CD4-positive, alpha-beta T cell (primary cell): ENCODE results near the gene BCL2. TPM values are rescaled to one million over a fixed set of nuclear protein-coding genes. Genes with fewer than 3 reads are reported as not detected.
A peak's percentile ranks its signal among the peaks of the same experiment; 100 is the strongest.

Experiments
- ATAC-seq: fragments of 200-7000 bp; cut with Tn5 transposase; one replicate; pipeline ENCODE4 v1.10.0; 2022; ENCODE audit warnings: mild to moderate bottlenecking; ENCODE audit not compliant: poor library complexity
- CTCF ChIA-PET: fragments of 350-600 bp; sonication (Branson Sonifier 250); formaldehyde crosslinking; loops from one replicate; lab custom pipeline; 2021; ENCODE audit warnings: antibody characterized with exemption, inconsistent platforms; lab: Charles Lee
- POLR2A ChIA-PET: fragments of 350-600 bp; sonication (Branson Sonifier 250); formaldehyde crosslinking; loops from one replicate; lab custom pipeline; 2021; ENCODE audit warnings: antibody characterized with exemption, inconsistent platforms; lab: Charles Lee
- DNase-seq, 14 experiments: peaks; one replicate each; pipeline ENCODE4 v3.0.0-alpha.2; 2013 to 2020; ENCODE audit warnings: mixed read lengths in 2 of 14
- H3K27ac ChIP-seq, 2 donors: one replicate each; pipeline versions ENCODE4 v1.5.1 to v1.7.0; 2013; ENCODE audit warnings: low read length in 2 of 2, low read depth in 1 of 2, mild to moderate bottlenecking in 1 of 2
- H3K27me3 ChIP-seq, 2 experiments: 1 replicate in 1 of 2; 2 replicates in 1 of 2; pipeline versions ENCODE4 v1.6.1 to v1.7.0; 2013; ENCODE audit warnings: low read length in 2 of 2, control low read depth in 1 of 2, mild to moderate bottlenecking in 1 of 2, moderate library complexity in 1 of 2; ENCODE audit not compliant: insufficient read depth in 2 of 2, control insufficient read depth in 1 of 2
- H3K36me3 ChIP-seq: one replicate; pipeline ENCODE4 v1.6.1; 2013; ENCODE audit warnings: low read length, control low read depth; ENCODE audit not compliant: insufficient read depth
- H3K4me1 ChIP-seq: one replicate; pipeline ENCODE4 v1.6.1; 2013; ENCODE audit warnings: low read length, control low read depth; ENCODE audit not compliant: insufficient read depth
- H3K4me3 ChIP-seq: one replicate; pipeline ENCODE4 v1.5.1; 2013; ENCODE audit warnings: mild to moderate bottlenecking, low read length, moderate library complexity
- H3K9me3 ChIP-seq, 2 experiments: 1 replicate in 1 of 2; 2 replicates in 1 of 2; pipeline versions ENCODE4 v1.6.1 to v1.7.0; 2013; ENCODE audit warnings: low read length in 2 of 2, mild to moderate bottlenecking in 2 of 2, control low read depth in 1 of 2, moderate library complexity in 1 of 2; ENCODE audit not compliant: control insufficient read depth in 1 of 2, insufficient read depth in 1 of 2
- H3K27ac Mint-ChIP-seq: one replicate; pipeline ENCODE4 v1.8.0; 2020; ENCODE audit warnings: mixed read lengths
- H3K27me3 Mint-ChIP-seq: one replicate; pipeline ENCODE4 v1.8.0; 2021; ENCODE audit warnings: mixed read lengths
- H3K36me3 Mint-ChIP-seq: one replicate; pipeline ENCODE4 v1.8.0; 2021; ENCODE audit warnings: low read depth, mixed read lengths
- H3K4me1 Mint-ChIP-seq: one replicate; pipeline ENCODE4 v1.8.0; 2021; ENCODE audit warnings: low read depth, mixed read lengths
- H3K4me3 Mint-ChIP-seq: one replicate; pipeline ENCODE4 v1.8.0; 2020; ENCODE audit warnings: mild to moderate bottlenecking, mixed read lengths
- H3K9me3 Mint-ChIP-seq: one replicate; pipeline ENCODE4 v1.8.0; 2020; ENCODE audit warnings: mixed read lengths
- intact Hi-C, 2 experiments: fragments of 100-400 bp; cut with DNase I in 1 of 2; cut with micrococcal nuclease in 1 of 2; formaldehyde crosslinking; loops; one replicate each; pipeline versions ENCODE4 v1.15.1 to v1.9.0; 2023 to 2025; cut with DNase I, micrococcal nuclease
- total RNA-seq, 174 experiments: library from RNA in 2 of 174; stranded (reverse) in 2 of 174; gene quantifications; one replicate each; pipeline ENCODE4 v1.2.3 and lab custom pipeline; 2021 to 2026
- TF ChIP-seq, protein P1 (sequence below): fragments of 200-600 bp; IDR thresholded peaks from one replicate; pipeline ENCODE4 v1.8.0; 2022; ENCODE audit warnings: antibody characterized with exemption, mild to moderate bottlenecking

BCL2 gene
- total RNA-seq, 2 experiments from 2014 or later, result 40.1 to 40.3 TPM

DNA sequence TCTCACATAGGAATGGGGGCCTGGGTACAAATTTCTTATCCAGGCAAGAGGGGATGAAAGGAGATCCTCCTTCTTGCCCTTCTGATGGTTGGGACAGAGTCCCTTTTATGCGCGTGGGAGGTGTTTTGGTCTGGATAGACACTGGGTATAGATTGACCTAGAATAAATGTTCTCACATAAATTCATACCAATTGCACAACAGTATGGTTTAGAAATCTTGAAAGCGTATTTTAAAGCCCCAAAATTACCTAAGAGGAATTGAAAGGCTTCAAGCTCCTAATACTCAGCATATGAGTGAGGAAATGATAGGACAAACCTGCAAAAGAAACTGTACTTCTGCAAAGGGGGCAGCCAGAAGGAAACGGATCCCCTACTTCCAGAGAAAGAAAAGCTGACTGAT is 2.6 kb upstream of the BCL2 start:
- Histone ChIP-seq H3K4me1 (peaks cover 17% of the 10 kb centered on the region), H3K27ac (no peak overlapping the region), H3K27me3 (no peaks in the 10 kb centered on the region), H3K9me3 (no peaks in the 10 kb centered on the region), H3K36me3 (no peaks in the 10 kb centered on the region), H3K4me3 (no peak overlapping the region)
- Mint-ChIP-seq H3K36me3 (peaks cover 26% of the 10 kb centered on the region), H3K4me1 (peaks cover 36% of the 10 kb centered on the region), H3K27me3 (no peaks in the 10 kb centered on the region), H3K4me3 (peak overlapping the region; percentile 76), H3K9me3 (no peaks in the 10 kb centered on the region), H3K27ac (peak overlapping the region; percentile 95)
- ChIA-PET CTCF (interaction anchor here (0.6 to 2.6 kb wide), 9 partner anchors 117 to 306 kb away, joined by 3 to 36 read pairs (median 8); no protein-coding TSS in a partner anchor), POLR2A (interaction anchor here (1.5 to 3.8 kb wide), 2 partner anchors 168 to 189 kb away, joined by 3 to 23 read pairs; no protein-coding TSS in a partner anchor)
- ATAC-seq (no peak), DNase-seq (no peak)
- intact Hi-C loops, result loop anchor here (5.0 to 10.0 kb wide), 2 partner anchors 115 to 607 kb away; partner anchors contain the start of gene PHLPP1 (in 2 of the 2)
- TF ChIP-seq, protein P1, sequence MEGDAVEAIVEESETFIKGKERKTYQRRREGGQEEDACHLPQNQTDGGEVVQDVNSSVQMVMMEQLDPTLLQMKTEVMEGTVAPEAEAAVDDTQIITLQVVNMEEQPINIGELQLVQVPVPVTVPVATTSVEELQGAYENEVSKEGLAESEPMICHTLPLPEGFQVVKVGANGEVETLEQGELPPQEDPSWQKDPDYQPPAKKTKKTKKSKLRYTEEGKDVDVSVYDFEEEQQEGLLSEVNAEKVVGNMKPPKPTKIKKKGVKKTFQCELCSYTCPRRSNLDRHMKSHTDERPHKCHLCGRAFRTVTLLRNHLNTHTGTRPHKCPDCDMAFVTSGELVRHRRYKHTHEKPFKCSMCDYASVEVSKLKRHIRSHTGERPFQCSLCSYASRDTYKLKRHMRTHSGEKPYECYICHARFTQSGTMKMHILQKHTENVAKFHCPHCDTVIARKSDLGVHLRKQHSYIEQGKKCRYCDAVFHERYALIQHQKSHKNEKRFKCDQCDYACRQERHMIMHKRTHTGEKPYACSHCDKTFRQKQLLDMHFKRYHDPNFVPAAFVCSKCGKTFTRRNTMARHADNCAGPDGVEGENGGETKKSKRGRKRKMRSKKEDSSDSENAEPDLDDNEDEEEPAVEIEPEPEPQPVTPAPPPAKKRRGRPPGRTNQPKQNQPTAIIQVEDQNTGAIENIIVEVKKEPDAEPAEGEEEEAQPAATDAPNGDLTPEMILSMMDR, result no peak

DNA sequence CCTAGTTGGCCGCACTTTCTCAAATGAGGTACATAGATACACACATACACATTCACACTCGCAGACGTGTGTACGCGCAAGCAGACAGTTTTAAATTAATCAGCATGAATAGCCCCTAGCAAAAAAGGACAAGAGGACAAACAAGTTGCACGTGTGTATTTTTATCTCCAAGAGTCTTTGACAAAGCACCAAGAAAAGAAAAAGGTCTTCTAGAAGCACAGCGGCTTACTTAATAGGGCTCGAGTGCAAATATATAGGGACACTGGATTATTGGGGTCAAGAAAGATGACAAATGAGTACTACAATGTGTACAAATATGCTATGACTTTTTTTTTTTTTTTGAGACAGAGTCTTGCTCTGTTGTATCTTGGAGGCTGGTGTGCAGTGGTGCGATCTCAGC is 1.7 kb upstream of the BCL2 start:
- ChIA-PET CTCF (interaction anchor here (0.7 to 2.6 kb wide), 2 partner anchors 305 kb away, joined by 4 to 36 read pairs; no protein-coding TSS in a partner anchor), POLR2A (interaction anchor here (0.5 to 3.8 kb wide), 4 partner anchors 96 to 305 kb away, joined by 3 to 23 read pairs (median 4); partner anchors contain the start of gene VPS4B)
- no peak overlapping the region for H3K4me3 ChIP-seq
- no peaks in the 10 kb centered on the region for H3K27me3 Mint-ChIP-seq
- H3K27ac ChIP-seq, result no peak overlapping the region
- no peaks in the 10 kb centered on the region for H3K36me3 ChIP-seq
- H3K9me3 ChIP-seq, result no peaks in the 10 kb centered on the region
- H3K4me1 Mint-ChIP-seq, result peaks cover 45% of the 10 kb centered on the region
- intact Hi-C loops, result loop anchor here (5.0 to 10.0 kb wide), 2 partner anchors 116 to 606 kb away; partner anchors contain the start of gene PHLPP1 (in 2 of the 2)
- no peak for ATAC-seq
- TF ChIP-seq, protein P1, result no peak
- peaks cover 17% of the 10 kb centered on the region for H3K4me1 ChIP-seq
- peak overlapping the region; percentile 95 for H3K27ac Mint-ChIP-seq
- no peaks in the 10 kb centered on the region for H3K9me3 Mint-ChIP-seq
- no peaks in the 10 kb centered on the region for H3K27me3 ChIP-seq
- DNase-seq, result no peak
- peak overlapping the region; percentile 91 for H3K4me3 Mint-ChIP-seq
- H3K36me3 Mint-ChIP-seq, result peaks cover 26% of the 10 kb centered on the region

DNA sequence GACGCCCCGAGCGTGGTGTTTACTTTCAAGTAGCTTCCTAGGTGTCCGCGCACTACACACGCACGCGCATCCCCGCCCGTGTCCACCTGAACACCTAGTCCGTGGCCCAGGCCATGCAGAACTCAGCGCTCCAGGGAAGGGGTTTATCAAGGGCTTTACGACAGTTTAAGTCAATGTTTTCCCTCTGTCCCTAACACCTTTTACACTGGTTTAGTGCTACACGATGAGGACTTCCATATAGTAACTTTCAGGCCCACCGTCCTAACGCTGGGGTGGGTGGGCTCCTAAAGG is 1.4 kb upstream of the BCL2 start:
- intact Hi-C loops, result loop anchor here (5.0 to 10.0 kb wide), 2 partner anchors 116 to 606 kb away; partner anchors contain the start of gene PHLPP1 (in 2 of the 2)
- peak overlapping the region; percentile 65 for H3K4me3 ChIP-seq
- Mint-ChIP-seq H3K27me3 (no peaks in the 10 kb centered on the region), H3K36me3 (peaks cover 26% of the 10 kb centered on the region), H3K4me3 (peak overlapping the region; percentile 91), H3K9me3 (no peaks in the 10 kb centered on the region), H3K27ac (peak overlapping the region; percentile 95), H3K4me1 (peaks cover 48% of the 10 kb centered on the region)
- no peaks in the 10 kb centered on the region for H3K9me3 ChIP-seq
- H3K27me3 ChIP-seq, result no peaks in the 10 kb centered on the region
- CTCF ChIA-PET, result interaction anchor here (0.7 kb wide), 1 partner anchor 305 kb away, joined by 4 read pairs; no protein-coding TSS in a partner anchor
- peak overlapping the region in 1 of 2 donors; percentile 46 for H3K27ac ChIP-seq
- peaks cover 17% of the 10 kb centered on the region for H3K4me1 ChIP-seq
- TF ChIP-seq, protein P1, result no peak
- no peak for ATAC-seq
- no peaks in the 10 kb centered on the region for H3K36me3 ChIP-seq
- POLR2A ChIA-PET, result interaction anchor here (0.5 to 3.8 kb wide), 4 partner anchors 96 to 304 kb away, joined by 3 to 23 read pairs (median 4); partner anchors contain the start of gene VPS4B
- peak in 1 of 14 experiments; percentile 40 for DNase-seq
